K562 (cell line): ENCODE data around the gene SERPINF2. TPM values are rescaled to one million over a fixed set of nuclear protein-coding genes. Genes with fewer than 3 reads are reported as not detected.

Source experiments
- ATAC-seq: fragments of 200-7000 bp; cut with Tn5 transposase; 3 replicates; pipeline ENCODE4 v1.9.1; 2020; ENCODE audit warnings: moderate library complexity
- BruUV-seq: library from RNA; stranded (reverse); fragments of 400-500 nt; replicated peaks from 2 replicates; lab custom pipeline; 2021; lab: Mats Ljungman, UMichigan
- CTCF ChIA-PET: fragments of 300-600 bp; formaldehyde crosslinking; extraction: SDS; loops from one replicate; lab custom pipeline; 2021; ENCODE audit warnings: low intra/inter-chr PET ratio; lab: Yijun Ruan, JAX
- POLR2A ChIA-PET: fragments of 300-600, 350-650 bp; sonication (Branson Sonifier 250); formaldehyde crosslinking; extraction: SDS; loops from one replicate; lab custom pipeline; 2021; ENCODE audit warnings: antibody characterized with exemption, inconsistent platforms; lab: Yijun Ruan, JAX
- DNase-seq, 4 experiments: peaks; one replicate each; pipeline versions ENCODE4 v3.0.0 to v3.0.0-alpha.2; 2011 to 2018; ENCODE audit warnings: low spot score in 3 of 4, mixed read lengths in 3 of 4; ENCODE audit errors: extremely low read depth in 1 of 4
- FAIRE-seq: peaks from 2 replicates; lab custom pipeline; 2011; peaks lifted over from hg19 to GRCh38; lab: Jason Lieb, UNC
- H2AFZ ChIP-seq: 2 replicates; pipeline ENCODE4 v1.6.0; 2011; ENCODE audit warnings: low read depth, low read length, control low read depth, inconsistent platforms
- H3K27ac ChIP-seq: fragments of 200-600 bp; 3 replicates; pipeline ENCODE4 v1.8.0; 2011; ENCODE audit warnings: low read depth, mild to moderate bottlenecking, control low read depth, inconsistent platforms, low read length, moderate library complexity, mixed read lengths; ENCODE audit errors: extremely low read depth
- H3K27me3 ChIP-seq, 2 experiments: fragments of 300-600 bp in 1 of 2; 2 replicates in 1 of 2; 3 replicates in 1 of 2; pipeline versions ENCODE4 v1.6.0 to v1.8.0; 2011; ENCODE audit warnings: inconsistent platforms in 2 of 2, low read length in 2 of 2, mild to moderate bottlenecking in 1 of 2, mixed read lengths in 1 of 2, moderate library complexity in 1 of 2; ENCODE audit not compliant: control insufficient read depth in 2 of 2, insufficient read depth in 2 of 2
- H3K36me3 ChIP-seq: fragments of 300-600 bp; 3 replicates; pipeline ENCODE4 v1.8.0; 2011; ENCODE audit warnings: mild to moderate bottlenecking, low read length, inconsistent platforms; ENCODE audit not compliant: control insufficient read depth, insufficient read depth
- H3K4me1 ChIP-seq, 2 experiments: fragments of 200-600 bp in 1 of 2; replicated peaks in 1 of 2; 2 replicates in 1 of 2; 3 replicates in 1 of 2; pipeline versions ENCODE4 v1.5.1 to v1.8.0; 2011; ENCODE audit warnings: inconsistent platforms in 2 of 2, low read length in 2 of 2, mild to moderate bottlenecking in 1 of 2, mixed read lengths in 1 of 2, moderate library complexity in 1 of 2; ENCODE audit not compliant: control insufficient read depth in 2 of 2, insufficient read depth in 2 of 2
- H3K4me2 ChIP-seq: 2 replicates; pipeline ENCODE4 v1.6.1; 2011; ENCODE audit warnings: low read length, control low read depth, inconsistent platforms, mixed read lengths; ENCODE audit not compliant: insufficient read depth
- H3K4me3 ChIP-seq: fragments of 200-600 bp; sonication (generic), shearing (Covaris generic); 2 replicates; pipeline ENCODE4 v1.5.1; 2016; ENCODE audit warnings: control low read depth, inconsistent platforms
- H3K79me2 ChIP-seq: fragments of 200-600 bp; 3 replicates; pipeline ENCODE4 v1.8.0; 2011; ENCODE audit warnings: low read length, inconsistent platforms; ENCODE audit not compliant: control insufficient read depth, insufficient read depth
- H3K9ac ChIP-seq, 2 experiments: 2 replicates each; pipeline versions ENCODE4 v1.6.0 to v1.6.1; 2011; ENCODE audit warnings: low read depth in 2 of 2, low read length in 2 of 2, control low read depth in 1 of 2, inconsistent platforms in 1 of 2, mild to moderate bottlenecking in 1 of 2, mixed read lengths in 1 of 2; ENCODE audit not compliant: insufficient read depth in 1 of 2
- H3K9me1 ChIP-seq: one replicate; pipeline ENCODE4 v1.6.0; 2011; ENCODE audit warnings: inconsistent platforms, mild to moderate bottlenecking, low read length, moderate library complexity; ENCODE audit not compliant: control insufficient read depth, insufficient read depth
- H3K9me3 ChIP-seq: replicated peaks from 2 replicates; pipeline ENCODE4 v1.5.1; 2011; ENCODE audit warnings: low read depth, low read length, inconsistent platforms; ENCODE audit not compliant: control insufficient read depth, insufficient read depth
- H4K20me1 ChIP-seq: replicated peaks from 2 replicates; pipeline ENCODE4 v1.6.1; 2011; ENCODE audit warnings: low read length, inconsistent platforms, mixed read lengths; ENCODE audit not compliant: control insufficient read depth, insufficient read depth
- KLF10 ChIP-seq: fragments of 250-450 bp; sonication (Bioruptor Pico); IDR thresholded peaks from 2 replicates; pipeline ENCODE4 v1.6.1; 2021; ENCODE audit warnings: matching md5 sums
- LARP7 ChIP-seq: fragments of 450-650 bp; IDR thresholded peaks from 2 replicates; pipeline ENCODE4 v1.6.1; 2016
- NFIC ChIP-seq: fragments of 450-650 bp; IDR thresholded peaks from 2 replicates; pipeline ENCODE4 v1.6.1; 2017; ENCODE audit warnings: mild to moderate bottlenecking, inconsistent platforms
- NONO ChIP-seq, 2 experiments: fragments of 200-400 bp in 1 of 2; fragments of 450-650 bp in 1 of 2; formaldehyde crosslinking in 1 of 2; IDR thresholded peaks; 2 replicates each; pipeline ENCODE4 v1.6.1; 2017; ENCODE audit warnings: low read depth in 2 of 2, mild to moderate bottlenecking in 2 of 2, moderate library complexity in 2 of 2, low read length in 1 of 2
- PHB ChIP-seq: fragments of 250-450 bp; sonication (Bioruptor Pico); IDR thresholded peaks from 2 replicates; pipeline ENCODE4 v1.5.0; 2021
- U2AF2 ChIP-seq: fragments of 200-400 bp; formaldehyde crosslinking; optimal IDR thresholded peaks from 2 replicates; pipeline ENCODE3; 2017; ENCODE audit warnings: low read depth, mild to moderate bottlenecking, low read length
- ZNF764 ChIP-seq: fragments of 250-450 bp; sonication (Bioruptor Pico); IDR thresholded peaks from 2 replicates; pipeline ENCODE4 v1.4.0; 2020; ENCODE audit warnings: low read depth, mild to moderate bottlenecking, moderate library complexity
- WGBS: fragments of 100-300 bp; shearing (Covaris generic); methylation state at CpG from one replicate; pipeline ENCODE4 v1.1.6; 2016; ENCODE audit warnings: low coverage, mixed read lengths; ENCODE audit not compliant: insufficient coverage; ENCODE audit errors: missing lambda C conversion rate; 5-methylcytosine and 5-hydroxymethylcytosine counted together
- in situ Hi-C: fragments of 300-500 bp; cut with MboI; formaldehyde crosslinking; loops from 4 replicates; pipeline ENCODE4 v1.15.0; 2018; ENCODE audit warnings: inconsistent platforms, mixed read lengths
- intact Hi-C: fragments of 100-400 bp; cut with micrococcal nuclease; formaldehyde crosslinking; loops from 2 replicates; pipeline ENCODE4 v1.14.2; 2022
- polyA plus RNA-seq, 8 experiments: library from polyadenylated mRNA; depleted of rRNA in 4 of 8; stranded (reverse) in 5 of 8; unstranded in 3 of 8; fragments of >200 nt; fragmentation: Nextera tagmentation in 2 of 8; fragmentation: Illumina TruSeq in 1 of 8; extraction: Ambion mirVana in 2 of 8; extraction: Trizol in 1 of 8; gene quantifications; 2 replicates each; pipeline versions ENCODE4 v1.2.1 to v1.2.3, GENCODE V29; 2011 to 2014; ENCODE audit warnings: inconsistent platforms in 1 of 8, missing spikeins in 1 of 8
- total RNA-seq, 7 experiments: library from RNA; depleted of rRNA in 6 of 7; stranded (reverse); fragments of >200 nt in 6 of 7; fragmentation: Illumina TruSeq in 2 of 7; extraction: Trizol in 2 of 7; gene quantifications; 2 replicates each; pipeline versions ENCODE4 v1.2.1 to v1.2.3, GENCODE V29; 2011 to 2021; ENCODE audit warnings: low replicate concordance in 1 of 7
- TF ChIP-seq, protein P1 (sequence below), 2 experiments: fragments of 450-650 bp in 1 of 2; sonication (generic) in 1 of 2; formaldehyde crosslinking in 1 of 2; IDR thresholded peaks in 1 of 2; conservative IDR thresholded peaks in 1 of 2; 2 replicates each; pipeline versions ENCODE4 v1.6.1 to v1.8.1; 2016 to 2023; ENCODE audit warnings: mild to moderate bottlenecking in 2 of 2, moderate library complexity in 2 of 2, inconsistent platforms in 1 of 2, missing genetic modification reagents in 1 of 2

Gene SERPINF2
- total and polyA plus RNA-seq, 9 of the 15 experiments (the other 6 are each of a cell fraction or from before 2014, with no cell fraction given) = 0.22 TPM; not detected in 8

DNA sequence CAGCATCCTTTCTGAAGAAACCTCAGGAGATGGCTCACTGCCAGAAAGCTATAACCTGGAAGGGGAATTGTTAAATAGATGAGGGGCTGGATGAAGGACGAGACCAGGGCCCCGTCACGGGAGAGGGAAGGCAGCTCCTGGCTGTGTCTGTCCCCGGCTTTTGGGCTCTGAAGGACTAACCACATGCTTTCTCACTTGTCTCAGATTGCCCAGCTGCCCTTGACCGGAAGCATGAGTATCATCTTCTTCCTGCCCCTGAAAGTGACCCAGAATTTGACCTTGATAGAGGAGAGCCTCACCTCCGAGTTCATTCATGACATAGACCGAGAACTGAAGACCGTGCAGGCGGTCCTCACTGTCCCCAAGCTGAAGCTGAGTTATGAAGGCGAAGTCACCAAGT is 33.7 kb downstream of the SERPINF2 start:
- Histone ChIP-seq H3K4me3 (no peak overlapping the region), H4K20me1 (no peaks in the 10 kb centered on the region; the same call in 1 of the 2 replicates), H3K36me3 (peaks cover 54% of the 10 kb centered on the region), H2AFZ (no peak overlapping the region), H3K9me3 (no peaks in the 10 kb centered on the region), H3K27ac (no peak overlapping the region), H3K4me2 (no peak overlapping the region), H3K79me2 (no peaks in the 10 kb centered on the region), H3K9ac (no peak overlapping the region), H3K4me1 (peaks cover 4 to 6% of the 10 kb centered on the region in 2 experiments; a peak in 2 of 5 replicates), H3K9me1 (no peaks in the 10 kb centered on the region), H3K27me3 (no peaks in the 10 kb centered on the region)
- ATAC-seq = no peak
- in situ Hi-C loops (no loop called here), intact Hi-C loops (no loop called here)
- WGBS = 84% methylated on average over 4 of the region's 10 CpGs
- POLR2A ChIA-PET = interaction anchor here (0.5 to 2.6 kb wide), 3 partner anchors 11 to 1113 kb away, joined by 3 to 8 read pairs (median 3); partner anchors contain the start of gene SERPINF1
- DNase-seq = no peak
- CTCF ChIA-PET = no interaction called here
- no peak for FAIRE-seq
- no TSS peak for BruUV-seq
- TF ChIP-seq PHB (CRISPR knock-in tag) (no peak), NFIC (0 out of 2 replicates have a peak, but pooled peaks have one; percentile 34), LARP7 (no peak), U2AF2 (no peak), NONO (IDR thresholded peaks at IDR 0.05; ENCODE audit: low read depth in 2 of 2, low read length in 1 of 2) (no peak), ZNF764 (CRISPR knock-in tag) (no peak), KLF10 (CRISPR knock-in tag) (no peak)
- TF ChIP-seq, protein P1, sequence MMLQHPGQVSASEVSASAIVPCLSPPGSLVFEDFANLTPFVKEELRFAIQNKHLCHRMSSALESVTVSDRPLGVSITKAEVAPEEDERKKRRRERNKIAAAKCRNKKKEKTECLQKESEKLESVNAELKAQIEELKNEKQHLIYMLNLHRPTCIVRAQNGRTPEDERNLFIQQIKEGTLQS (IDR thresholded peaks at IDR 0.05) = no peak
- TF ChIP-seq, protein P1 (CRISPR knock-in tag; conservative IDR thresholded peaks at IDR 0.05) = no peak
